HepG2 (cell line): Measurements from ENCODE around the gene NPBWR2. TPM values are rescaled to one million over a fixed set of nuclear protein-coding genes. Genes with fewer than 3 reads are reported as not detected.

Experiments used
- CHCHD3 ChIP-seq: sonication (generic); formaldehyde crosslinking; IDR thresholded peaks from 2 replicates; pipeline ENCODE4 v1.8.0; 2022; ENCODE audit warnings: mild to moderate bottlenecking, missing genetic modification reagents, moderate library complexity
- GTF3A ChIP-seq: sonication (generic); formaldehyde crosslinking; conservative IDR thresholded peaks from 2 replicates; pipeline ENCODE4 v1.4.0; 2020; ENCODE audit warnings: mild to moderate bottlenecking, missing genetic modification reagents
- HIVEP1 ChIP-seq: sonication (generic); formaldehyde crosslinking; IDR thresholded peaks from 2 replicates; pipeline ENCODE4 v1.4.0; 2020; ENCODE audit warnings: mild to moderate bottlenecking, missing genetic modification reagents
- IRF2 ChIP-seq: IDR thresholded peaks from 2 replicates; pipeline ENCODE4 v1.6.1; 2018; ENCODE audit warnings: missing genetic modification reagents, missing compliant biosample characterization
- KLF11 ChIP-seq: IDR thresholded peaks from 2 replicates; pipeline ENCODE4 v1.6.1; 2016; ENCODE audit warnings: missing compliant biosample characterization
- RFX1 ChIP-seq: fragments of 450-650 bp; IDR thresholded peaks from 2 replicates; pipeline ENCODE4 v1.6.1; 2017
- RNF2 ChIP-seq: fragments of 450-650 bp; conservative IDR thresholded peaks from 2 replicates; pipeline ENCODE4 v1.6.1; 2016; ENCODE audit warnings: low read depth
- SMAD9 ChIP-seq: sonication (generic); formaldehyde crosslinking; IDR thresholded peaks from 2 replicates; pipeline ENCODE4 v1.5.1; 2020; ENCODE audit warnings: mild to moderate bottlenecking, missing genetic modification reagents
- SNAPC2 ChIP-seq: sonication (generic); formaldehyde crosslinking; IDR thresholded peaks from 2 replicates; pipeline ENCODE4 v1.8.1; 2022; ENCODE audit warnings: mild to moderate bottlenecking, missing genetic modification reagents
- ZNF121 ChIP-seq: sonication (generic); formaldehyde crosslinking; IDR thresholded peaks from 2 replicates; pipeline ENCODE4 v1.5.0; 2020; ENCODE audit warnings: mild to moderate bottlenecking, missing genetic modification reagents
- ZNF17 ChIP-seq: sonication (generic); formaldehyde crosslinking; IDR thresholded peaks from 2 replicates; pipeline ENCODE4 v1.5.0; 2020; ENCODE audit warnings: mild to moderate bottlenecking, missing genetic modification reagents
- ZNF180 ChIP-seq: sonication (generic); formaldehyde crosslinking; IDR thresholded peaks from 2 replicates; pipeline ENCODE4 v1.4.0; 2020; ENCODE audit warnings: low read depth, missing genetic modification reagents, borderline replicate concordance
- ZNF367 ChIP-seq: sonication (generic); formaldehyde crosslinking; IDR thresholded peaks from 2 replicates; pipeline ENCODE4 v1.4.0; 2020; ENCODE audit warnings: missing genetic modification reagents, borderline replicate concordance
- ZNF776 ChIP-seq: sonication (generic); formaldehyde crosslinking; IDR thresholded peaks from 2 replicates; pipeline ENCODE4 v1.4.0; 2020; ENCODE audit warnings: mild to moderate bottlenecking, missing genetic modification reagents
- ZNF850 ChIP-seq: sonication (generic); formaldehyde crosslinking; conservative IDR thresholded peaks from 2 replicates; pipeline ENCODE4 v1.9.0; 2021; ENCODE audit warnings: mild to moderate bottlenecking, missing genetic modification reagents
- polyA plus RNA-seq, 8 experiments: library from polyadenylated mRNA; depleted of rRNA in 3 of 8; stranded (reverse) in 7 of 8; unstranded in 1 of 8; fragments of >200 nt; fragmentation: Illumina TruSeq in 4 of 8; extraction: Trizol in 4 of 8; gene quantifications; 2 replicates each; pipeline versions ENCODE4 v1.2.1 to v1.2.3, GENCODE V29; 2011 to 2016; ENCODE audit warnings: low read depth in 4 of 8, missing spikeins in 1 of 8, mixed read lengths in 1 of 8; ENCODE audit not compliant: insufficient read depth in 1 of 8
- total RNA-seq, 5 experiments: library from RNA; depleted of rRNA; stranded (reverse); fragments of >200 nt; fragmentation: Illumina TruSeq; extraction: Trizol; gene quantifications; 2 replicates each; pipeline ENCODE4 v1.2.3, GENCODE V29; 2016; ENCODE audit warnings: low read depth in 1 of 5
- TF ChIP-seq, protein P1 (sequence below): sonication (generic); formaldehyde crosslinking; IDR thresholded peaks from 2 replicates; pipeline ENCODE4 v1.5.0; 2020; ENCODE audit warnings: mild to moderate bottlenecking, missing genetic modification reagents
- TF ChIP-seq, protein P2 (sequence below): sonication (generic); formaldehyde crosslinking; IDR thresholded peaks from 2 replicates; pipeline ENCODE4 v1.4.0; 2020; ENCODE audit warnings: missing genetic modification reagents, borderline replicate concordance
- TF ChIP-seq, protein P3 (sequence below): IDR thresholded peaks from 2 replicates; pipeline ENCODE4 v1.6.1; 2016; ENCODE audit warnings: missing genetic modification reagents, missing compliant biosample characterization
- TF ChIP-seq, protein P4 (sequence below): sonication (generic); formaldehyde crosslinking; IDR thresholded peaks from 2 replicates; pipeline ENCODE4 v1.4.0; 2020; ENCODE audit warnings: missing genetic modification reagents
- TF ChIP-seq, protein P5 (sequence below): sonication (generic); formaldehyde crosslinking; IDR thresholded peaks from 2 replicates; pipeline ENCODE4; 2020; ENCODE audit warnings: missing genetic modification reagents, mild to moderate bottlenecking, borderline replicate concordance

NPBWR2 gene
- total and polyA plus RNA-seq, 2 of the 13 experiments (the other 11 are each of a cell fraction or from before 2014, with no cell fraction given): not detected

DNA sequence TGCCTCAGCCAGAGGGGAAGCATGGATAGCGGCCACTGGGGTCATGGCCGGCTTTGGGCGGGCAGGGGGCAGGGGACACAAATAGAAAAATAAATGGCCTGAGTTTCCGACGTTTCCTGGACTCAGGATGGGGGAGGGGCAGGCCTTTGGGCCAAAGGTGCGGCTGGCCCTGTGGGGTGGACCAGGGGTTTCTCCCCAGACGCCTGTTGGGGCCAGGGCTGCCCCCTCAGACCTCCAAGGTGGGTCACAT lies 50.8 kb downstream of the NPBWR2 start (continued):
- no peak for TF ChIP-seq RFX1
- no peak; the same call in 1 of the 2 replicates for TF ChIP-seq ZNF121 (CRISPR knock-in tag)
- TF ChIP-seq, protein P1, sequence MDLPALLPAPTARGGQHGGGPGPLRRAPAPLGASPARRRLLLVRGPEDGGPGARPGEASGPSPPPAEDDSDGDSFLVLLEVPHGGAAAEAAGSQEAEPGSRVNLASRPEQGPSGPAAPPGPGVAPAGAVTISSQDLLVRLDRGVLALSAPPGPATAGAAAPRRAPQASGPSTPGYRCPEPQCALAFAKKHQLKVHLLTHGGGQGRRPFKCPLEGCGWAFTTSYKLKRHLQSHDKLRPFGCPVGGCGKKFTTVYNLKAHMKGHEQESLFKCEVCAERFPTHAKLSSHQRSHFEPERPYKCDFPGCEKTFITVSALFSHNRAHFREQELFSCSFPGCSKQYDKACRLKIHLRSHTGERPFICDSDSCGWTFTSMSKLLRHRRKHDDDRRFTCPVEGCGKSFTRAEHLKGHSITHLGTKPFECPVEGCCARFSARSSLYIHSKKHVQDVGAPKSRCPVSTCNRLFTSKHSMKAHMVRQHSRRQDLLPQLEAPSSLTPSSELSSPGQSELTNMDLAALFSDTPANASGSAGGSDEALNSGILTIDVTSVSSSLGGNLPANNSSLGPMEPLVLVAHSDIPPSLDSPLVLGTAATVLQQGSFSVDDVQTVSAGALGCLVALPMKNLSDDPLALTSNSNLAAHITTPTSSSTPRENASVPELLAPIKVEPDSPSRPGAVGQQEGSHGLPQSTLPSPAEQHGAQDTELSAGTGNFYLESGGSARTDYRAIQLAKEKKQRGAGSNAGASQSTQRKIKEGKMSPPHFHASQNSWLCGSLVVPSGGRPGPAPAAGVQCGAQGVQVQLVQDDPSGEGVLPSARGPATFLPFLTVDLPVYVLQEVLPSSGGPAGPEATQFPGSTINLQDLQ (CRISPR knock-in tag): no peak
- TF ChIP-seq, protein P2, sequence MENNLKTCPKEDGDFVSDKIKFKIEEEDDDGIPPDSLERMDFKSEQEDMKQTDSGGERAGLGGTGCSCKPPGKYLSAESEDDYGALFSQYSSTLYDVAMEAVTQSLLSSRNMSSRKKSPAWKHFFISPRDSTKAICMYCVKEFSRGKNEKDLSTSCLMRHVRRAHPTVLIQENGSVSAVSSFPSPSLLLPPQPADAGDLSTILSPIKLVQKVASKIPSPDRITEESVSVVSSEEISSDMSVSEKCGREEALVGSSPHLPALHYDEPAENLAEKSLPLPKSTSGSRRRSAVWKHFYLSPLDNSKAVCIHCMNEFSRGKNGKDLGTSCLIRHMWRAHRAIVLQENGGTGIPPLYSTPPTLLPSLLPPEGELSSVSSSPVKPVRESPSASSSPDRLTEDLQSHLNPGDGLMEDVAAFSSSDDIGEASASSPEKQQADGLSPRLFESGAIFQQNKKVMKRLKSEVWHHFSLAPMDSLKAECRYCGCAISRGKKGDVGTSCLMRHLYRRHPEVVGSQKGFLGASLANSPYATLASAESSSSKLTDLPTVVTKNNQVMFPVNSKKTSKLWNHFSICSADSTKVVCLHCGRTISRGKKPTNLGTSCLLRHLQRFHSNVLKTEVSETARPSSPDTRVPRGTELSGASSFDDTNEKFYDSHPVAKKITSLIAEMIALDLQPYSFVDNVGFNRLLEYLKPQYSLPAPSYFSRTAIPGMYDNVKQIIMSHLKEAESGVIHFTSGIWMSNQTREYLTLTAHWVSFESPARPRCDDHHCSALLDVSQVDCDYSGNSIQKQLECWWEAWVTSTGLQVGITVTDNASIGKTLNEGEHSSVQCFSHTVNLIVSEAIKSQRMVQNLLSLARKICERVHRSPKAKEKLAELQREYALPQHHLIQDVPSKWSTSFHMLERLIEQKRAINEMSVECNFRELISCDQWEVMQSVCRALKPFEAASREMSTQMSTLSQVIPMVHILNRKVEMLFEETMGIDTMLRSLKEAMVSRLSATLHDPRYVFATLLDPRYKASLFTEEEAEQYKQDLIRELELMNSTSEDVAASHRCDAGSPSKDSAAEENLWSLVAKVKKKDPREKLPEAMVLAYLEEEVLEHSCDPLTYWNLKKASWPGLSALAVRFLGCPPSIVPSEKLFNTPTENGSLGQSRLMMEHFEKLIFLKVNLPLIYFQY (CRISPR knock-in tag): no peak
- TF ChIP-seq KLF11 (CRISPR knock-in tag): peak; percentile 29; the same call in 1 of the 2 replicates
- TF ChIP-seq ZNF367 (CRISPR knock-in tag): no peak
- TF ChIP-seq ZNF776 (CRISPR knock-in tag): no peak
- no peak for TF ChIP-seq RNF2
- TF ChIP-seq, protein P3, sequence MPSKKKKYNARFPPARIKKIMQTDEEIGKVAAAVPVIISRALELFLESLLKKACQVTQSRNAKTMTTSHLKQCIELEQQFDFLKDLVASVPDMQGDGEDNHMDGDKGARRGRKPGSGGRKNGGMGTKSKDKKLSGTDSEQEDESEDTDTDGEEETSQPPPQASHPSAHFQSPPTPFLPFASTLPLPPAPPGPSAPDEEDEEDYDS (CRISPR knock-in tag): no peak
- TF ChIP-seq, protein P4, sequence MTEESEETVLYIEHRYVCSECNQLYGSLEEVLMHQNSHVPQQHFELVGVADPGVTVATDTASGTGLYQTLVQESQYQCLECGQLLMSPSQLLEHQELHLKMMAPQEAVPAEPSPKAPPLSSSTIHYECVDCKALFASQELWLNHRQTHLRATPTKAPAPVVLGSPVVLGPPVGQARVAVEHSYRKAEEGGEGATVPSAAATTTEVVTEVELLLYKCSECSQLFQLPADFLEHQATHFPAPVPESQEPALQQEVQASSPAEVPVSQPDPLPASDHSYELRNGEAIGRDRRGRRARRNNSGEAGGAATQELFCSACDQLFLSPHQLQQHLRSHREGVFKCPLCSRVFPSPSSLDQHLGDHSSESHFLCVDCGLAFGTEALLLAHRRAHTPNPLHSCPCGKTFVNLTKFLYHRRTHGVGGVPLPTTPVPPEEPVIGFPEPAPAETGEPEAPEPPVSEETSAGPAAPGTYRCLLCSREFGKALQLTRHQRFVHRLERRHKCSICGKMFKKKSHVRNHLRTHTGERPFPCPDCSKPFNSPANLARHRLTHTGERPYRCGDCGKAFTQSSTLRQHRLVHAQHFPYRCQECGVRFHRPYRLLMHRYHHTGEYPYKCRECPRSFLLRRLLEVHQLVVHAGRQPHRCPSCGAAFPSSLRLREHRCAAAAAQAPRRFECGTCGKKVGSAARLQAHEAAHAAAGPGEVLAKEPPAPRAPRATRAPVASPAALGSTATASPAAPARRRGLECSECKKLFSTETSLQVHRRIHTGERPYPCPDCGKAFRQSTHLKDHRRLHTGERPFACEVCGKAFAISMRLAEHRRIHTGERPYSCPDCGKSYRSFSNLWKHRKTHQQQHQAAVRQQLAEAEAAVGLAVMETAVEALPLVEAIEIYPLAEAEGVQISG (CRISPR knock-in tag): 0 out of 2 replicates have a peak, but pooled peaks have one; percentile 31
- no peak for TF ChIP-seq SNAPC2 (CRISPR knock-in tag)
- peak; percentile 81; the same call in 1 of the 2 replicates for TF ChIP-seq ZNF17 (CRISPR knock-in tag)
- TF ChIP-seq IRF2 (CRISPR knock-in tag): no peak; the same call in 1 of the 2 replicates
- TF ChIP-seq, protein P5, sequence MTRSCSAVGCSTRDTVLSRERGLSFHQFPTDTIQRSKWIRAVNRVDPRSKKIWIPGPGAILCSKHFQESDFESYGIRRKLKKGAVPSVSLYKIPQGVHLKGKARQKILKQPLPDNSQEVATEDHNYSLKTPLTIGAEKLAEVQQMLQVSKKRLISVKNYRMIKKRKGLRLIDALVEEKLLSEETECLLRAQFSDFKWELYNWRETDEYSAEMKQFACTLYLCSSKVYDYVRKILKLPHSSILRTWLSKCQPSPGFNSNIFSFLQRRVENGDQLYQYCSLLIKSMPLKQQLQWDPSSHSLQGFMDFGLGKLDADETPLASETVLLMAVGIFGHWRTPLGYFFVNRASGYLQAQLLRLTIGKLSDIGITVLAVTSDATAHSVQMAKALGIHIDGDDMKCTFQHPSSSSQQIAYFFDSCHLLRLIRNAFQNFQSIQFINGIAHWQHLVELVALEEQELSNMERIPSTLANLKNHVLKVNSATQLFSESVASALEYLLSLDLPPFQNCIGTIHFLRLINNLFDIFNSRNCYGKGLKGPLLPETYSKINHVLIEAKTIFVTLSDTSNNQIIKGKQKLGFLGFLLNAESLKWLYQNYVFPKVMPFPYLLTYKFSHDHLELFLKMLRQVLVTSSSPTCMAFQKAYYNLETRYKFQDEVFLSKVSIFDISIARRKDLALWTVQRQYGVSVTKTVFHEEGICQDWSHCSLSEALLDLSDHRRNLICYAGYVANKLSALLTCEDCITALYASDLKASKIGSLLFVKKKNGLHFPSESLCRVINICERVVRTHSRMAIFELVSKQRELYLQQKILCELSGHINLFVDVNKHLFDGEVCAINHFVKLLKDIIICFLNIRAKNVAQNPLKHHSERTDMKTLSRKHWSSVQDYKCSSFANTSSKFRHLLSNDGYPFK (CRISPR knock-in tag): no peak
- TF ChIP-seq ZNF850: no peak
- TF ChIP-seq ZNF180 (CRISPR knock-in tag): no peak
- TF ChIP-seq SMAD9 (CRISPR knock-in tag): no peak
- TF ChIP-seq GTF3A (CRISPR knock-in tag): no peak
- no peak for TF ChIP-seq HIVEP1 (CRISPR knock-in tag)
- TF ChIP-seq CHCHD3 (CRISPR knock-in tag): no peak
